Left ventricle myocardium inferior (tissue), 1 donor: ENCODE measurements around the gene TAF7. TPM values are rescaled to one million over a fixed set of nuclear protein-coding genes. Genes with fewer than 3 reads are reported as not detected.

Experiments
- DNase-seq: peaks from one replicate; pipeline ENCODE4 v3.0.0-alpha.2; 2020
- H3K27ac ChIP-seq: fragments of 200-600 bp; replicated peaks from 2 replicates; pipeline ENCODE4 v1.8.0; 2021
- H3K27me3 ChIP-seq: fragments of 200-600 bp; 2 replicates; pipeline ENCODE4 v1.8.0; 2021; ENCODE audit warnings: low read depth
- H3K36me3 ChIP-seq: fragments of 200-600 bp; 2 replicates; pipeline ENCODE4 v1.8.0; 2021
- H3K4me1 ChIP-seq: fragments of 200-600 bp; 2 replicates; pipeline ENCODE4 v1.8.0; 2021
- H3K4me3 ChIP-seq: fragments of 200-600 bp; 2 replicates; pipeline ENCODE4 v1.8.0; 2021; ENCODE audit warnings: mild to moderate bottlenecking, moderate library complexity
- H3K9me3 ChIP-seq: fragments of 200-600 bp; replicated peaks from 2 replicates; pipeline ENCODE4 v1.8.0; 2021
- intact Hi-C: fragments of 100-400 bp; cut with micrococcal nuclease; formaldehyde crosslinking; loops from one replicate; pipeline ENCODE4 v1.11.0; 2022
- total RNA-seq: library from RNA; stranded (reverse); fragmentation: NEBNext Ultra II Directional; extraction: Animal tissue kit (Norgen Biotek cat#: 25700); gene quantifications from one replicate; pipeline ENCODE4 v1.2.1, GENCODE V29; 2021
- TF ChIP-seq, protein P1 (sequence below): fragments of 200-600 bp; IDR thresholded peaks from 2 replicates; pipeline ENCODE4 v1.8.0; 2021; ENCODE audit warnings: antibody characterized with exemption, mild to moderate bottlenecking, borderline replicate concordance
- donor health status: DM: no; HTN: yes; CAD: no; lungs with severe emphysema.

Gene TAF7
- total RNA-seq, 1 donor from 2014 or later: 108 TPM

DNA sequence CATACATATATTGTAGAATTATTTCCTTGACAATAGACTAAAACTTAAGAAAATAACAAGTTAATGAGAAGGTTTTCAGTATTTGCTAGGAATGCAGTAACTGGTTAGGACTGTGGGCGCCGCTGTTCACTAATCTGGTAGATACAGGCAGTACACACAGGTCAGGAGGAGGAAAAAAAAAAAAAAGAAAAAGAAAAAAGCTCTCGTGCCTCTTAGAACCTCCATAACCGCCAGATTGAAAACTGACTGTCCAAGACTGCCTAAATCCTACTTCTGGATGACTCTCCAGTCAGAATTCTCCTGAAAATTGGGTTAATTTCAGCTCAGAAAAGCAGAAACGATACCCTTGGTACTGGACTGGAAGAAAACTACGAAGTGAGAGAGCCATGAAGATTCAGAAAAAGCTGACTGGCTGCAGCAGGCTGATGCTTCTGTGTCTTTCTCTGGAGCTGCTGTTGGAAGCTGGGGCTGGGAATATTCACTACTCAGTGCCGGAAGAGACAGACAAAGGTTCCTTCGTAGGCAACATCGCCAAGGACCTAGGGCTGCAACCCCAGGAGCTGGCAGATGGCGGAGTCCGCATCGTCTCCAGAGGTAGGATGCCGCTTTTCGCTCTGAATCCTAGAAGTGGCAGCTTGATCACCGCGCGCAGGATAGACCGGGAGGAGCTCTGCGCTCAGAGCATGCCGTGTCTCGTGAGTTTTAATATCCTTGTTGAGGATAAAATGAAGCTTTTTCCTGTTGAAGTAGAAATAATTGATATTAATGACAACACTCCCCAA is 9.9 kb upstream of the TAF7 start, which contains the start of gene PCDHGA1:
Gene PCDHGA1 (plus strand): TSS at position 216 of the 782 bp plus-strand sequence.
- Histone ChIP-seq H3K27me3 (no peaks in the 10 kb centered on the region), H3K9me3 (peaks cover 88% of the 10 kb centered on the region), H3K36me3 (no peaks in the 10 kb centered on the region), H3K27ac (peak within 1 kb of the TSS; percentile 54), H3K4me1 (peaks cover 23% of the 10 kb centered on the region), H3K4me3 (peak within 1 kb of the TSS; percentile 55)
- intact Hi-C loops: loop anchor here (10.0 kb wide), 1 partner anchor 234 kb away; no protein-coding TSS in a partner anchor
- TF ChIP-seq, protein P1, sequence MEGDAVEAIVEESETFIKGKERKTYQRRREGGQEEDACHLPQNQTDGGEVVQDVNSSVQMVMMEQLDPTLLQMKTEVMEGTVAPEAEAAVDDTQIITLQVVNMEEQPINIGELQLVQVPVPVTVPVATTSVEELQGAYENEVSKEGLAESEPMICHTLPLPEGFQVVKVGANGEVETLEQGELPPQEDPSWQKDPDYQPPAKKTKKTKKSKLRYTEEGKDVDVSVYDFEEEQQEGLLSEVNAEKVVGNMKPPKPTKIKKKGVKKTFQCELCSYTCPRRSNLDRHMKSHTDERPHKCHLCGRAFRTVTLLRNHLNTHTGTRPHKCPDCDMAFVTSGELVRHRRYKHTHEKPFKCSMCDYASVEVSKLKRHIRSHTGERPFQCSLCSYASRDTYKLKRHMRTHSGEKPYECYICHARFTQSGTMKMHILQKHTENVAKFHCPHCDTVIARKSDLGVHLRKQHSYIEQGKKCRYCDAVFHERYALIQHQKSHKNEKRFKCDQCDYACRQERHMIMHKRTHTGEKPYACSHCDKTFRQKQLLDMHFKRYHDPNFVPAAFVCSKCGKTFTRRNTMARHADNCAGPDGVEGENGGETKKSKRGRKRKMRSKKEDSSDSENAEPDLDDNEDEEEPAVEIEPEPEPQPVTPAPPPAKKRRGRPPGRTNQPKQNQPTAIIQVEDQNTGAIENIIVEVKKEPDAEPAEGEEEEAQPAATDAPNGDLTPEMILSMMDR: peak; percentile 65
- DNase-seq: no peak

DNA sequence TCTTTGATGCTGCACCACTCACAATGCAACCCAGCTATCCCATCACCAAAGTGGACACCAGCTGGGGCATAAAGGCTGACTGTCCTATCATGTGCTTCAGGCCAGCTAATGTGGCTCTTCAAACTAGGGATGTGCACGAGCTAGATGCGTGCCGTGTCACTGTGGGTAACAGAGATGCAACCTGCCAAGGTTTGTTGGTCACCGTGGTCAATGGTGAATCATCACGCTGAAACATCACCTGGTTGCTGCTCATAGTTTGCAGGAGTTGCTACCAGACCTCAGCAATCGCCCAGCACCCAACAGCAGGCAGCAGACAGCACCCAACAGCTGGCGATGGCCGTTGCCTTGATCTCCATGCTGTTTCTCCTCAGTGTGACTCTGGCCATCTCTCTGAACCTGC is 7.6 kb upstream of the TAF7 start:
- no peak for DNase-seq
- TF ChIP-seq, protein P1: no peak
- Histone ChIP-seq H3K9me3 (peaks cover 66% of the 10 kb centered on the region), H3K36me3 (no peaks in the 10 kb centered on the region), H3K27ac (no peak overlapping the region), H3K4me3 (no peak overlapping the region), H3K27me3 (no peaks in the 10 kb centered on the region), H3K4me1 (peaks cover 23% of the 10 kb centered on the region)
- intact Hi-C loops: no loop called here

DNA sequence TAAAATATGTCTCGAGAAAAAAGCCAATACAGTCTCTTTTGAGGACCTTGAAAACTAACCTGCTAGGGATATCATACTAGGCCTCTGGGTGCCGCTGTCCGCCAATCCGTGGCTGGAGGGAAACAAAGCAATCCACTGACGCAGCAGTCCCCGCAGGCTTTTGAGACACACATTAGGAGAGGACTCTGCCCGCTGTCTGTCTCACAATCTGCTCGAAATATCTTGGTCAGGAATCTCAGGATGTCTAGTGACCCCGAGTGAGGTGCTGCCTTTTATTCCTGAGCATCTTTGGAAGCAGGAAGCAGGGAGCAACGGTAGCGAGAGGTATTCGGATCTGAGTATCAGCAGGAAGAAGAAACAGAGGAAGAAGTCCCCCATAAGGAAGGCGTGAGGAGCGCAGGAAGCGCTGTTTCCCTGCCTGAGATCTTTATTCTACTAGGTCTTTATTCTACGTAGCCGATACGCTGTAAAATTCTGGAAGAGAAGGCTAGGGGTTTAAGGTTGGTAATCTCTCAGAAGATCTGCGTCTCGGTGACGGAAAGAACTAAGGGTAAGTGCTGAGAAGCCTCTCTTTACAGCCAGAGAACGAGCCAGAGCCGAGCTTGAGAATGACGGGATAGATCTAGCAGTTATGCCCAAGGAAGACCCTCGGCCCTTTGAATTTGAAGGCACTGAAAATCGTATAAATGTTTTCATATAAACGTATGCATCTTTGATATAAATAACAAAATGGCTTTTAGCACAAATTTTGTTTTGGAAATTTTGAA is 5.7 kb upstream of the TAF7 start:
- intact Hi-C loops: no loop called here
- TF ChIP-seq, protein P1: peak; percentile 77
- peaks cover 58% of the 10 kb centered on the region for H3K9me3 ChIP-seq
- peak; percentile 74 for DNase-seq
- H3K27ac ChIP-seq: peak overlapping the region; percentile 89
- H3K4me1 ChIP-seq: peaks cover 27% of the 10 kb centered on the region
- peak overlapping the region; percentile 69 for H3K4me3 ChIP-seq
- H3K27me3 ChIP-seq: no peaks in the 10 kb centered on the region
- H3K36me3 ChIP-seq: no peaks in the 10 kb centered on the region

DNA sequence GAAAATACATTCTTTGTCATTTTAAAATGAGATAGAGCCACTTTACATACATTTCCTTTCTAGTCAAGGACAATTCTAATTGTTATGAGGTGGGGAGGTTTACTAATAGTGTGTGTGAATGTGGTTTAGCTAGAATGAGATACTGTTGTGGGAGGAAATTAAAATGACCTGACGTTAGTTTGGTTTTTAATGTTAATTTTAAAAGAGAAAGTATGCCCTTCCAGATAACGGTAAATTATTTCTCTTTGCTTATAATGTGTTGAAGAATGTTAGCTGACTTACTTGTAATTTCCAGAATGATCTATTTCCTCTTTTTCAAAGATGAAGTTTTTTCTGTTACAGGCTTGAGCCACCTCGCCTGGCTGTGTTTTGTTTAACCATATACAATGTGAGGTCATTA is 1.7 kb upstream of the TAF7 start:
- H3K9me3 ChIP-seq: peaks cover 48% of the 10 kb centered on the region

DNA sequence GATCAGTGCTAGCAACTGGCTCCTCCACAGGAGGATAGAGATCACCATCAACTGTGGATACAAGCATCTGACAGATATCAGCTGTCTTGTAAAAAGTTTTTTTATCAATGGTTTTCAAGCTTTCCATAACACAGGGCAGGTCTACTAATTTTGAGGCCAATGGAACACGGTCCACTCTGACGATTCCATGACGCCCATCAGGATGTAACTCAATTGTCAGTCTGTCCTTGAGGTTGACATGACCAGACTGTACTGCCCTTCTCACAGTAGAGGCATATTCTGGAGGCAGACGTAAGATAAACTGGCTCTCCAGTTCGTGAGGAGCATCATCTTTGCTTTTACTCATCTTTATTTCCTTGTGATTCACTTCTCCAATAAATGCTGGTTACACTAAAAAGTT is 885 bp downstream of the TAF7 start:
- intact Hi-C loops: no loop called here
- Histone ChIP-seq H3K4me1 (peaks cover 33% of the 10 kb centered on the region), H3K27ac (peak overlapping the region; percentile 91), H3K4me3 (peak overlapping the region; percentile 74), H3K9me3 (peaks cover 68% of the 10 kb centered on the region), H3K36me3 (peaks cover 52% of the 10 kb centered on the region), H3K27me3 (no peaks in the 10 kb centered on the region)
- TF ChIP-seq, protein P1: no peak
- no peak for DNase-seq

More for the DNA sequence above, 1.7 kb upstream of the TAF7 start:
- TF ChIP-seq, protein P1: no peak
- Histone ChIP-seq H3K27ac (no peak overlapping the region), H3K4me3 (no peak overlapping the region), H3K27me3 (no peaks in the 10 kb centered on the region), H3K36me3 (peaks cover 27% of the 10 kb centered on the region), H3K4me1 (peaks cover 45% of the 10 kb centered on the region)
- intact Hi-C loops: no loop called here
- DNase-seq: no peak
